Endothelial cell of coronary artery (primary cell): ENCODE data around the gene KIF9. TPM values are rescaled to one million over a fixed set of nuclear protein-coding genes. Genes with fewer than 3 reads are reported as not detected.

Experiments used
- total RNA-seq: library from RNA; depleted of rRNA; stranded (reverse); fragments of >200 nt; gene quantifications from 2 replicates; pipeline ENCODE4 v1.2.3, GENCODE V29; 2014

The KIF9 gene, protein sequence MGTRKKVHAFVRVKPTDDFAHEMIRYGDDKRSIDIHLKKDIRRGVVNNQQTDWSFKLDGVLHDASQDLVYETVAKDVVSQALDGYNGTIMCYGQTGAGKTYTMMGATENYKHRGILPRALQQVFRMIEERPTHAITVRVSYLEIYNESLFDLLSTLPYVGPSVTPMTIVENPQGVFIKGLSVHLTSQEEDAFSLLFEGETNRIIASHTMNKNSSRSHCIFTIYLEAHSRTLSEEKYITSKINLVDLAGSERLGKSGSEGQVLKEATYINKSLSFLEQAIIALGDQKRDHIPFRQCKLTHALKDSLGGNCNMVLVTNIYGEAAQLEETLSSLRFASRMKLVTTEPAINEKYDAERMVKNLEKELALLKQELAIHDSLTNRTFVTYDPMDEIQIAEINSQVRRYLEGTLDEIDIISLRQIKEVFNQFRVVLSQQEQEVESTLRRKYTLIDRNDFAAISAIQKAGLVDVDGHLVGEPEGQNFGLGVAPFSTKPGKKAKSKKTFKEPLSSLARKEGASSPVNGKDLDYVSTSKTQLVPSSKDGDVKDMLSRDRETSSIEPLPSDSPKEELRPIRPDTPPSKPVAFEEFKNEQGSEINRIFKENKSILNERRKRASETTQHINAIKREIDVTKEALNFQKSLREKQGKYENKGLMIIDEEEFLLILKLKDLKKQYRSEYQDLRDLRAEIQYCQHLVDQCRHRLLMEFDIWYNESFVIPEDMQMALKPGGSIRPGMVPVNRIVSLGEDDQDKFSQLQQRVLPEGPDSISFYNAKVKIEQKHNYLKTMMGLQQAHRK
- 3.8 and 15.0 TPM in 2 replicates for total RNA-seq

DNA sequence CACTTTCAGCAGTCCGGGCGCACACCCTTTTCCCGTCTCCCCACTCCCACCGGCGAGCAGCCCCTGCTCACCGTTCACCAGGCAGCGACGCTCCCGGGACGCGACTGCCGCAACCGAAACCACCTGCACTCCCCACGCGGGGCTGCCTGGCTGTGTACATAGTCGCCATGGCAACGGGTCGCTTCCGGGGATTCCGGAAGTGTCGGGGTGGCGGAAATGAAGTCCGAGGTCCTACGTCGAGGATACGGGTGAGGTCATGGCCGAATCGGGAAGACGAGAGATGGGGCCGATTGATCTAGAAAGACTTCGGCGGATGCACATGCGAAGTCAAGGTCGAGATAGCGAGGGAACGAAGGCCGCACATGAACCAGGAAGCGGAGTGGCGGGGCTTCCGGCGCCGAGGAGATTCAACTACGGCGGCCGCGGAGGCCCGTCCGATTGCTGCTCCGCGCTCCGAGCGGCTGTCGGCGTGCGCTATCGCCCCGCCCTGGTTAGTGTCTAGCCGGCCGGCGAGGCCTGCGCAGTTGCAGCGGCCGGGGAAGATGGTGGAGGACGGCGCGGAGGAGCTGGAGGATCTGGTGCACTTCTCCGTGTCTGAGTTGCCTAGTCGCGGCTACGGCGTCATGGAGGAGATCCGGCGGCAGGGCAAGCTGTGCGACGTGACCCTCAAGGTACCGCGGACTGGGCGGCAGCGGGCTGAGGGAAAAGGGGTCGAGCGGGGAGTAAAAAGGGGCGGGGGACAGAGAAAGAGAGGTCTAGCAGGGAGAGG, at the start of gene KIF9, which contains the start of gene KLHL18:
Gene KIF9 (minus strand): TSS at position 376 of the 769 bp plus-strand sequence. CDS start 5,425 bp downstream, outside the sequence.
Gene KLHL18 (plus strand): TSS at position 521 of the 769 bp plus-strand sequence. CDS start 22 bp downstream, at position 543.

Other genes starting within 250 kb of the KIF9 start
- 24.5 and 44.2 TPM in 2 replicates for gene SETD2, start 118.7 kb downstream of the KIF9 start, total RNA-seq
- gene KLHL18, start 145 bp upstream of the KIF9 start, total RNA-seq = 29.1 and 32.8 TPM in 2 replicates
- gene PTPN23, start 98.2 kb upstream of the KIF9 start, total RNA-seq = 13.8 and 20.9 TPM in 2 replicates
- gene SCAP, start 193.1 kb upstream of the KIF9 start, total RNA-seq = 54.5 and 61.7 TPM in 2 replicates
- 36.0 and 39.3 TPM in 2 replicates for gene ELP6, start 230.9 kb upstream of the KIF9 start, total RNA-seq